Measurements from ENCODE around the gene DGKH.
A peak's percentile ranks its signal among the peaks of the same experiment; 100 is the strongest.
"Not testable (repeated sequence)": the region's sequence is repeated elsewhere in the genome, so short reads cannot be mapped to it uniquely, and the experiment has no call there.

DGKH gene

GRCh38 chr13:42219051-42219450 lies 170.6 kb downstream of the DGKH start:
- FAIRE-seq (no peak), DNase-seq (ENCODE audit: insufficient read length, low spot score) (no peak)

GRCh38 chr13:42219876-42220275 lies 171.4 kb downstream of the DGKH start:
- DNase-seq (ENCODE audit: insufficient read length, low spot score): no peak
- no peak for FAIRE-seq

GRCh38 chr13:42221121-42221765 lies 172.8 kb downstream of the DGKH start:
- FAIRE-seq: no peak

GRCh38 chr13:42223681-42224080 lies 175.2 kb downstream of the DGKH start:
- FAIRE-seq (no peak), DNase-seq (ENCODE audit: insufficient read length, low spot score) (no peak)

More at GRCh38 chr13:42221121-42221765, 172.8 kb downstream of the DGKH start:
- no peak for DNase-seq (ENCODE audit: insufficient read length, low spot score)

GRCh38 chr13:42225051-42225450 lies 176.6 kb downstream of the DGKH start:
- FAIRE-seq: no peak

GRCh38 chr13:42226759-42227158 lies 178.3 kb downstream of the DGKH start:
- not testable (repeated sequence) for FAIRE-seq; DNase-seq (ENCODE audit: insufficient read length, low spot score)

More at GRCh38 chr13:42225051-42225450, 176.6 kb downstream of the DGKH start:
- DNase-seq (ENCODE audit: insufficient read length, low spot score): no peak

- FAIRE-seq: no peak
These were observed 180.1 kb downstream of the DGKH start for GRCh38 chr13:42228527-42228926.

GRCh38 chr13:42229287-42229686 lies 180.8 kb downstream of the DGKH start:
- no peak for DNase-seq (ENCODE audit: insufficient read length, low spot score)
- no peak for FAIRE-seq

More at GRCh38 chr13:42228527-42228926, 180.1 kb downstream of the DGKH start:
- DNase-seq (ENCODE audit: insufficient read length, low spot score): no peak

GRCh38 chr13:42232671-42233070 lies 184.2 kb downstream of the DGKH start:
- FAIRE-seq: no peak

GRCh38 chr13:42233726-42234125 lies 185.3 kb downstream of the DGKH start:
- no peak for FAIRE-seq
- DNase-seq (ENCODE audit: insufficient read length, low spot score): no peak

More at GRCh38 chr13:42232671-42233070, 184.2 kb downstream of the DGKH start:
- no peak for DNase-seq (ENCODE audit: insufficient read length, low spot score)

GRCh38 chr13:42239161-42239560 lies 190.7 kb downstream of the DGKH start:
- FAIRE-seq (peak; percentile 26), DNase-seq (ENCODE audit: insufficient read length, low spot score) (no peak)

GRCh38 chr13:42239644-42240043 lies 191.2 kb downstream of the DGKH start:
- no peak for DNase-seq (ENCODE audit: insufficient read length, low spot score)
- FAIRE-seq: peak; percentile 26

GRCh38 chr13:42246541-42246940 lies 198.1 kb downstream of the DGKH start:
- FAIRE-seq (no peak), DNase-seq (ENCODE audit: insufficient read length, low spot score) (no peak)

GRCh38 chr13:42247883-42248282 lies 199.4 kb downstream of the DGKH start:
- FAIRE-seq: no peak
- no peak for DNase-seq (ENCODE audit: insufficient read length, low spot score)

- no peak for FAIRE-seq
- DNase-seq (ENCODE audit: insufficient read length, low spot score): no peak
These were observed 207.4 kb downstream of the DGKH start for GRCh38 chr13:42255886-42256285.

- no peak for FAIRE-seq
- DNase-seq (ENCODE audit: insufficient read length, low spot score): no peak
These were observed 210.3 kb downstream of the DGKH start for GRCh38 chr13:42258747-42259146.

GRCh38 chr13:42259515-42259914 lies 211.1 kb downstream of the DGKH start:
- FAIRE-seq (peak; percentile 61), DNase-seq (ENCODE audit: insufficient read length, low spot score) (no peak)

GRCh38 chr13:42260903-42261654 lies 212.6 kb downstream of the DGKH start:
- FAIRE-seq (no peak), DNase-seq (ENCODE audit: insufficient read length, low spot score) (no peak)

- FAIRE-seq: no peak
- no peak for DNase-seq (ENCODE audit: insufficient read length, low spot score)
These were observed 218.0 kb downstream of the DGKH start for GRCh38 chr13:42266473-42266872.

- FAIRE-seq (no peak), DNase-seq (ENCODE audit: insufficient read length, low spot score) (no peak)
These were observed 221.9 kb downstream of the DGKH start for GRCh38 chr13:42270160-42270856.

- FAIRE-seq: no peak
- DNase-seq (ENCODE audit: insufficient read length, low spot score): no peak
These were observed 222.4 kb downstream of the DGKH start for GRCh38 chr13:42270857-42271215.

All from GM19239 (cell line).